Measurements from ENCODE around the gene COG8. TPM values are rescaled to one million over a fixed set of nuclear protein-coding genes. Genes with fewer than 3 reads are reported as not detected.

The COG8 gene
- total and polyA plus RNA-seq, 10 of the 15 experiments (the other 5 are each of a cell fraction or from before 2014, with no cell fraction given) = 2.8 to 39.6 (median 23.8) TPM

DNA sequence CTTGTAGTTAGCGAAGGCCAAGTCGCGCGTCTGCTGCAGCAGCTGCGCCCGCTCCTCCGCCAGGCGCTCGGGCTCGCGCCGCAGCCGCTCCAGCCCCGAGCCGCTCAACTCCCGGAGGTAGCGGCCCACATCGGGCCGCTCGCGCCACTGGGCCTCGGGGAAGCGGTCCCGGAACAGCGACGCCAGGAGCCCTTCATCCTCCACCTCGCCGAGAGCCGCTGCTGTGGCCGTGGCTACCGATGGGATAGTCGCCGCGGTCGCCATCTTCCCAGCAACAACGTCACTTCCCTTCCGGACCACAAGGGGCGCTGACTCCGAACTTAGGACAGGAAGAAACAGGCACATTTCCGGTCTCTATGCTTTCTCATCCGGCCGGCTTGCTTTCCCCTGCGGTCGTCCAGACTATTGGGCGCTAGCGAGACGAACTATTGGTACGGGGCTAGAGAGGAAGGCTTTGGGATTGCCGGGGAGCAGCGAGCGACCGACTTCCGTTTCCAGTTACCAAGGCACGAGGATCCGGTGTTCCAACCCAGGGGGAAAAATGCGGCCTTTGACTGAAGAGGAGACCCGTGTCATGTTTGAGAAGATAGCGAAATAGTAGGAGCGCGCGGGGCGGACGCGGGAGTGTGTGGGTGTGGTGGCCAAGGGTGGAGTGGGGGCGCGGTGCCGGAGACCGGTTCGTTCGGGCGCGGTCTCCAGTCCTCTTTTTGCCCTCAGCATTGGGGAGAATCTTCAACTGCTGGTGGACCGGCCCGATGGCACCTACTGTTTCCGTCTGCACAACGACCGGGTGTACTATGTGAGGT is at the start of gene COG8, which contains the start of gene NIP7 (continued):
- TF ChIP-seq RUNX3 (IDR thresholded peaks at IDR 0.05; ENCODE audit: low read length) = peak; percentile 90
- TF ChIP-seq SIN3A (IDR thresholded peaks at IDR 0.05; ENCODE audit: low read depth, low read length) = peak; percentile 91
- peak; percentile 57 for TF ChIP-seq SMARCA5 (IDR thresholded peaks at IDR 0.05)
- peak; percentile 32 for TF ChIP-seq RELA (IDR thresholded peaks at IDR 0.05; ENCODE audit: borderline replicate concordance, partially characterized antibody)
- TF ChIP-seq CHD4 (IDR thresholded peaks at IDR 0.05) = no peak
- peak; percentile 90 for TF ChIP-seq NBN (IDR thresholded peaks at IDR 0.05)
- 0 out of 2 replicates have a peak, but pooled peaks have one; percentile 31 for TF ChIP-seq MEF2A (IDR thresholded peaks at IDR 0.05; ENCODE audit: insufficient read depth, low read depth, low read length)
- TF ChIP-seq FOXK2 (IDR thresholded peaks at IDR 0.05) = peak; percentile 86
- 0 out of 2 replicates have a peak, but pooled peaks have one; percentile 59 for TF ChIP-seq TCF3 (IDR thresholded peaks at IDR 0.05; ENCODE audit: borderline replicate concordance, insufficient read depth, low read depth, low read length)
- TF ChIP-seq SREBF2 (IDR thresholded peaks at IDR 0.05; ENCODE audit: low read length) = peak; percentile 61; the same call in 1 of the 2 replicates
- TF ChIP-seq PRDM15 (CRISPR knock-in tag; IDR thresholded peaks at IDR 0.05) = no peak
- TF ChIP-seq, protein P1, sequence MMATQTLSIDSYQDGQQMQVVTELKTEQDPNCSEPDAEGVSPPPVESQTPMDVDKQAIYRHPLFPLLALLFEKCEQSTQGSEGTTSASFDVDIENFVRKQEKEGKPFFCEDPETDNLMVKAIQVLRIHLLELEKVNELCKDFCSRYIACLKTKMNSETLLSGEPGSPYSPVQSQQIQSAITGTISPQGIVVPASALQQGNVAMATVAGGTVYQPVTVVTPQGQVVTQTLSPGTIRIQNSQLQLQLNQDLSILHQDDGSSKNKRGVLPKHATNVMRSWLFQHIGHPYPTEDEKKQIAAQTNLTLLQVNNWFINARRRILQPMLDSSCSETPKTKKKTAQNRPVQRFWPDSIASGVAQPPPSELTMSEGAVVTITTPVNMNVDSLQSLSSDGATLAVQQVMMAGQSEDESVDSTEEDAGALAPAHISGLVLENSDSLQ (IDR thresholded peaks at IDR 0.05) = peak; percentile 36; the same call in 1 of the 2 replicates
- TF ChIP-seq JUNB (IDR thresholded peaks at IDR 0.05) = no peak
- TF ChIP-seq NR2F1 (conservative IDR thresholded peaks at IDR 0.05) = peak; percentile 56
- TF ChIP-seq MEF2B (IDR thresholded peaks at IDR 0.05; ENCODE audit: partially characterized antibody, poor library complexity, severe bottlenecking) = peak; percentile 11
- peak in 1 of 2 experiments; percentile 80; a peak in 2 of 4 replicates for TF ChIP-seq ETV6 (conservative IDR thresholded peaks at IDR 0.05 in 1 of 2, IDR thresholded peaks at IDR 0.05 in 1 of 2; ENCODE audit: borderline replicate concordance in 1 of 2, low read depth in 1 of 2)
- TF ChIP-seq NFYB (IDR thresholded peaks at IDR 0.05; ENCODE audit: insufficient read depth, low read depth, low read length) = peak; percentile 78
- TF ChIP-seq PML (IDR thresholded peaks at IDR 0.05; ENCODE audit: low read length) = peak; percentile 93
- TF ChIP-seq IKZF1 (conservative IDR thresholded peaks at IDR 0.05) = peak; percentile 89
- 0 out of 2 replicates have a peak, but pooled peaks have one; percentile 1 for TF ChIP-seq ZSCAN29 (IDR thresholded peaks at IDR 0.05)
- TF ChIP-seq SMAD5 (IDR thresholded peaks at IDR 0.05; ENCODE audit: low read depth) = peak; percentile 87
- peak; percentile 97 for TF ChIP-seq CREM (IDR thresholded peaks at IDR 0.05; ENCODE audit: low read depth)
- TF ChIP-seq NKRF (conservative IDR thresholded peaks at IDR 0.05) = peak; percentile 84
- TF ChIP-seq, protein P2, sequence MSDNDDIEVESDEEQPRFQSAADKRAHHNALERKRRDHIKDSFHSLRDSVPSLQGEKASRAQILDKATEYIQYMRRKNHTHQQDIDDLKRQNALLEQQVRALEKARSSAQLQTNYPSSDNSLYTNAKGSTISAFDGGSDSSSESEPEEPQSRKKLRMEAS (IDR thresholded peaks at IDR 0.05; ENCODE audit: low read depth, low read length) = peak; percentile 83; the same call in 1 of the 2 replicates
- TF ChIP-seq ZNF24 (IDR thresholded peaks at IDR 0.05) = 0 out of 2 replicates have a peak, but pooled peaks have one; percentile 43
